GM19238 (cell line): ENCODE results near the gene HTR3A.

Source experiments
- DNase-seq: peaks from one replicate; pipeline ENCODE4 v3.0.0; 2011; ENCODE audit warnings: low spot score; ENCODE audit not compliant: insufficient read length

HTR3A gene

GRCh38 chr11:113977701-113978100, 2.8 kb downstream of the HTR3A start:
- DNase-seq: no peak

DNA sequence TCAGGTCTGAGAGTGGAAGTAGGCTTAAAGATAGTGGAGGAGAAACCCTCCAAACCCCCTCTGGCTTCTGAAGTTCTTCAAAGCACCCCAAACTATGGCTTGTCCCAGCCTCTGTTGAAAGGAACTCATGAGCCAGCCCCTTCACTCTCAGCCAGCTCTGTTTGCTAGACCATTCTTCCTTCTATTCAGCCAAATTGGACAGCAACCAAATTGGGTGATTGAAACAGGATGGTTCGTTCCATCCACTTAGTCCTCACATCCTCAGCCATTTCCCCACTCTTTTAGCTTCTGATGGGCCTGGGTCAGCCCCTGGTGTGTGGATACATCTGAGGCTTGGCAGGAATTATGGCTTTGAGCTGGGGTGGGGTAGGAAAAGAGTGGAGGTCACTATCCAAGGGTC, 4.5 kb downstream of the HTR3A start:
- no peak for DNase-seq

GRCh38 chr11:113980785-113981184, 5.9 kb downstream of the HTR3A start:
- no peak for DNase-seq

GRCh38 chr11:113982306-113982705, 7.4 kb downstream of the HTR3A start:
- DNase-seq: no peak

GRCh38 chr11:113984781-113985180, 9.9 kb downstream of the HTR3A start:
- no peak for DNase-seq

GRCh38 chr11:113985906-113986305, 11.0 kb downstream of the HTR3A start:
- DNase-seq: no peak

DNA sequence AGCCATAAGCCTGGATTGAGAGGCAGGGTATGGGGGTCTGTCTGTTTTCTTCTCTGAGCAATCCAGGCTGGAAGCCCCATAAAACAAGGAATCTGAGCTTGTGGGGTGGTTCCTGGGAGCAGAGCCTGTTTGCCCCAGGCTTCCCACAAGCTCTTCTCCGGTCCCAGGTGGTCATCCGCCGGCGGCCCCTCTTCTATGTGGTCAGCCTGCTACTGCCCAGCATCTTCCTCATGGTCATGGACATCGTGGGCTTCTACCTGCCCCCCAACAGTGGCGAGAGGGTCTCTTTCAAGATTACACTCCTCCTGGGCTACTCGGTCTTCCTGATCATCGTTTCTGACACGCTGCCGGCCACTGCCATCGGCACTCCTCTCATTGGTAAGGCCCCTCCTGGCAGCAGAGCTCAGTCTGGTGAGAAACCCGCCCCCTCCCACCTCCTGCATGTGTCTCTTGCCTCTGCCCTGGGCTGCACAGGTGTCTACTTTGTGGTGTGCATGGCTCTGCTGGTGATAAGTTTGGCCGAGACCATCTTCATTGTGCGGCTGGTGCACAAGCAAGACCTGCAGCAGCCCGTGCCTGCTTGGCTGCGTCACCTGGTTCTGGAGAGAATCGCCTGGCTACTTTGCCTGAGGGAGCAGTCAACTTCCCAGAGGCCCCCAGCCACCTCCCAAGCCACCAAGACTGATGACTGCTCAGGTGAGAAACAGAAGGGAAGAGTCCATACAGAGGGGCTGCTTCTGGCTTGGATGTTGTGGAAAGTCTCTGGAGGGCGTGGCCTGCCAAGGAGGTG, 11.6 kb downstream of the HTR3A start:
- no peak for DNase-seq

- no peak for DNase-seq
Observed at GRCh38 chr11:113989381-113989780, 14.5 kb downstream of the HTR3A start.

- no peak for DNase-seq
Observed at GRCh38 chr11:113989916-113990315, 15.0 kb downstream of the HTR3A start.

- no peak for DNase-seq
Observed at GRCh38 chr11:113991170-113991569, 16.3 kb downstream of the HTR3A start.

DNA sequence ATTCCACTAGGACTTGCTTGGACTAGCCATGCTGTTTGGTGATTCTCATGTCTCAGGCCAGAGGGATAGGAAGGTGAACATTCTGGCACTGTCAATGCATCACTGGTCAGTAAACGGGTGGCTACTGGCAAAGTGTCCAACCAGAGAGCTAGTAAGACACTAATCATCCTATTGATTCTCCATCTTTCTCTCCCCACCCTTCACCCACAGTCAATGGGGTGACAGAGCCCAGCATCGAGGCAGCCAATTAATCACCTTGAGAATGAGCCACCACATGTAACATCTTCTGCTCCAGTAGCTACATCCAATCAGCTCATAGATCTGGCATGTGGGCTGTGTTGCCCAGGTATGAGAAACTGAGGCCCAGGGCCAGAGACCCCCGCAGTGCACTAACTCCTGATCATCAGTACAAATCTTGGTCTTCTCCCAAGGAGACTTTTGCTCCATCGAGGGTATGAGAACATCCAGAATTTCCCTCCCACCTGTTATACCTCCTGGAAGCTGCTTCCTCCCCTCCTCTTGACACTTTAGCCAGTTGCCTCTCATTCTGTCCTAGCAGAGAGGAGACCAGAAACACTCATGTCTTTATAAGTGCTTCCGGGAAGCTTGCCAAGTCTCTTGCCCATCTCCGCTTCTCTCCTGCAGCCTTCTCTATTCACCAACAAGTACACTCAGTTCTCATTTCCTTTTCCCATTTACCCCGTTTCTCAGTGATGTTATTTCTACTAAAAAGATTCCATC, 17.0 kb downstream of the HTR3A start:
- DNase-seq: no peak

DNA sequence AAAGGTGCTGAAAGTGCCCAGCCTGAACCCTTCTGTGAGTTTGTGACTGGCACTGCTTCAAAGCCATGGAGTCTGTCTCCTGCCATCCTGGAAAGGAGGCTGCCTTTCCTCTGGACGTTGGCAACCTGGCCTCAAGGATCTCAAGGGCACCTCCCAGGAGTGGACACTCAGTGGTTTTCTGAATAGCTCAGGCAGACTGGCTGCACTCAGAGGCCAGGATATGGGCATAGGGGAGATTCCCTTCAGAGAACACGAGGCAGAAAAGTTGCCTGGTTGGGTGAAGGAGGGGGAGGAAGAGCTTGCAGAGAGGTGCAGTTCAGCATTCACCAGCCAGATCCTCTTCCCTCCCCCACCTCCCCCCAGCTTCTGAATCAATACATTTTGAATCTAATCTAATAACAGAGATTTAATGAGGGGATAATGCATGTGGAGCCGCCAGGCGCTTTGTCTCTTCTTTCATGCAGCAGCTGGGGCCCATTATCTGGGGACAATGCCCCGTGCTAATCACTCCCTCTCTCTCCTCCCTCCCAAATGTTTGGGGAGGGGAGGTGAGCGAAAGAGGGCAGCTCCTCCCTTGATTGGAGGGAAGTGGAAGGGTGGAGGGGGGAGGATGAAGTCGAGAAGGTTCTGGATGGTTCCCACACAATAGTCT, 17.7 kb downstream of the HTR3A start:
- DNase-seq: no peak

GRCh38 chr11:113994077-113994954, 19.4 kb downstream of the HTR3A start:
- no peak for DNase-seq

GRCh38 chr11:113997473-113997872, 22.6 kb downstream of the HTR3A start:
- DNase-seq: no peak

DNA sequence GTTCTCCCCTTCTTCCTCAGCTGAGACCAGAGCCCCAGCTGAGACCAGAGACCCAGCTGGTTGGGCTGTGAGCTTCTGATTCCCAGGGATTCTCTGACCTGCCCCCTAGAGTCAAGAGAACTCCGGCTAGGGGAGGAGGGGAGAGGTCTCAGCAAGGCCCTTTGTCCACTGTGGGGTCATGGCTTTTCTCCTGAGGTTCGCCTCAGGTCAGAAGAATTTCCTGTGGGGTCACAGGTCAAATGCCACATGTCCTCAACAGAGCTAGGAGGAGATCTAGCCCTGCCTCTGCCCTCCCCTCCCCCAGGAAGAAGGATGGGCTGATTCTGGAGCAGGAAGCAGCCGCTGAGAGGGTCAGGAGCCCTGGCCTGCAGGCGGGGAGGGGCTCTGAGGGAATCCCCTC, 23.7 kb downstream of the HTR3A start:
- no peak for DNase-seq

- no peak for DNase-seq
Observed at GRCh38 chr11:114000526-114000925, 25.6 kb downstream of the HTR3A start.

- DNase-seq: no peak
Observed at GRCh38 chr11:114001416-114001815, 26.5 kb downstream of the HTR3A start.

DNA sequence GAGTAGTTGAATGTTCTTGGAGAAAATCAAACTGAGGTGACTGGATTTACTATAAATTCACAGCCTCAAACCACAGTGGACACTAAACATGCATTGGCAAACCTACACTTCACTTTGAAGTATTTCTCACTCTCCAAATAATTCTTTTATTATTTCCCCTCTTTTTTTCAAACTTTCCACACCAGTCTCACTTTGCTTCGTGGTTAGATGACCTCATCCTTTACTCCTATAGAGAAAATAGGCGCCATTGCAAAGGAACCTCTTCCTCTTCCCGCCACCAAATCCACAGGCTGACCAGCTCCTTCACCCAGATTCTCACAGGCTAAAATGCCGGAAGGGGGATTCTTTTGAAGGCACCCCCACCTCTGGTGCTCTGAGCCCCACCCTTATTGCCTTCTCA, 33.4 kb downstream of the HTR3A start:
- no peak for DNase-seq

- DNase-seq: no peak
Observed at GRCh38 chr11:114010931-114011330, 36.0 kb downstream of the HTR3A start.

DNA sequence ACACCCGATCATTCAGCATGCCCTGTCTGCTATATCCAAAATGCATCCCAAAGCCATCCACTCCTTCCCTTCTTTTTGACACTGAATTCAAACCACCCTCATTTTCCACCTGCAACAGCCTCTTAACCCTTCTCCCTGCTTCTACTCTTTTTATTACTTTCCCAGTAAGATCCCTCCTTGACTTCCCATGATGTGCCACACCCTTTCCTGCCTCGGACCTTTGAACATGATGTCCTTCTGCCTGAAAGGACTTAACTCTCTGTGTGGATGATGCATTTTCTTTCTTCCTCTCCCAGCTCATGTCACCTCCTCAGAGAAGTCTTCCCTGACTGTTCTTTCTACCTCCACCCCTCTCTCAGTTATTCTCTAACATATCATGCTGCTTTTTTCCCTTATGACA, 36.5 kb downstream of the HTR3A start:
- no peak for DNase-seq

DNA sequence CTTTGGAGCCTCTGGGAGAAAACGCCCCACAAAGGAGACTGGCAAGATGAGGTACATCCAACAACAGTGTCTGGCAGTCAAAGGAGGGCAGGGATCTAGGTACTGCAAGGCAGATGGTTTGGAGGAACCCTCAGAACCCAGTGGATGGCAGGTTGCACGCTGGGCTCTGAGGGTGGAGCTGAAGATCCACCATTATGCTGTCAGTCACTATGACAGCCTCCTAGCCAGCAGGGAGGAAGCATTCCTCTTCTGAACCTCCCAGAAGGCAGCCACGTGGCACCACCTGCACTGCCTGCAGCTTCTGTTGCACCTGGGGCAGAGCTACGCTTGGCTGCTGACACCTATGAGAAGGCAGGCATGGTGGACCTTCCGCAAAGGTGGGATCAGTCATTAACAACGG, 40.2 kb downstream of the HTR3A start:
- no peak for DNase-seq
